ENCODE measurements around the gene TBX1.
A peak's percentile ranks its signal among the peaks of the same experiment; 100 is the strongest.

The TBX1 gene

DNA sequence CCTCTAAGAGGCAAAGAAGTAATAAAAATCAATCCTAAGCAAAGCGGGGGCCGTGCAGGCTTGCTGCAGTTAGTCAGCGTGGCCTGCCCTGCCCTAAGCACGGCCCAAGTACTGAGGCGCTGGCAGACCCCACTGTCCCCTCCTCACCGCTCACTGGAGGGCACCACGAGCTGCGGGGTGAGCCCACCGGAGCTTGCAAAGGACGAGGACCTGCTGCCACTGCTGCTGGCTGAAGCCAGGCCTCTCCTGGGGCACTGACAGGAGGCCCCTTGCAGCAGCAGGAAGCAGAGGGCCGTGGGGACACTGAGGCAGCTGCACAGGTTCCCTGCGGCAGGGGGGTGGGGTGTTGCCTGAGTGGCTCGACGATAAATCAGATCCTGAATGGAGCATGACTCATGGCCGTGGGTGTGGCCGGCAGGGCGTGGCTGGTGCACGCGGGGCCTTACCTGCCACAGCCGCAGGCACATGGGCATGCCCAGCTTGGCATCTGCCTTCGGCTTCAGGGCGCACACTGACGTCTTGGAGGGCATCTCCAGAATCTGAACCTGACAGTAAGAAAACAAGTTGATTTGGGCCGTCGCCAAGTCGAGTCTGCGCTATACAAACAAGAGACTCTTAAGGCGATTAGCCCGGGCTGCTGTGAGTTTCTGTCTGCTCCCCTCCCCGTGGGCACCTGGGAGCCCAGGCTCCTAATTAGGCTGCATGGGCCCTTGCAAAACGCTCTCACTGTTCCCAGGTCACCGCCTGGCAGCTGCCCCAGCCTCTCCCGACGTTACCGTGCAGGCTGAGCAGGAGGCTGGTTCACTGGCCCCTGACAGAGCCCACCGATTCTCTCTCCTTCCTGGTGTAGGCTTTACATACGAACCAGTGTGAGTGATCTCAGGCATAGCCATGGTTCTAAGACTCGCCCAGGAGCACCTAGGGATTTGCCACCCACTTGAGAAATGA lies 45.9 kb downstream of the TBX1 start:
- DNase-seq, result no peak
- H3K4me1 Mint-ChIP-seq, result peaks cover 4% of the 10 kb centered on the region
- H3K9me3 Mint-ChIP-seq, result no peaks in the 10 kb centered on the region
- no peak overlapping the region for H3K27ac Mint-ChIP-seq
- no peak overlapping the region for H3K4me3 Mint-ChIP-seq
- no peaks in the 10 kb centered on the region for H3K27me3 Mint-ChIP-seq
- no peak for ATAC-seq
- H3K36me3 Mint-ChIP-seq (ENCODE audit: low read depth), result no peaks in the 10 kb centered on the region

DNA sequence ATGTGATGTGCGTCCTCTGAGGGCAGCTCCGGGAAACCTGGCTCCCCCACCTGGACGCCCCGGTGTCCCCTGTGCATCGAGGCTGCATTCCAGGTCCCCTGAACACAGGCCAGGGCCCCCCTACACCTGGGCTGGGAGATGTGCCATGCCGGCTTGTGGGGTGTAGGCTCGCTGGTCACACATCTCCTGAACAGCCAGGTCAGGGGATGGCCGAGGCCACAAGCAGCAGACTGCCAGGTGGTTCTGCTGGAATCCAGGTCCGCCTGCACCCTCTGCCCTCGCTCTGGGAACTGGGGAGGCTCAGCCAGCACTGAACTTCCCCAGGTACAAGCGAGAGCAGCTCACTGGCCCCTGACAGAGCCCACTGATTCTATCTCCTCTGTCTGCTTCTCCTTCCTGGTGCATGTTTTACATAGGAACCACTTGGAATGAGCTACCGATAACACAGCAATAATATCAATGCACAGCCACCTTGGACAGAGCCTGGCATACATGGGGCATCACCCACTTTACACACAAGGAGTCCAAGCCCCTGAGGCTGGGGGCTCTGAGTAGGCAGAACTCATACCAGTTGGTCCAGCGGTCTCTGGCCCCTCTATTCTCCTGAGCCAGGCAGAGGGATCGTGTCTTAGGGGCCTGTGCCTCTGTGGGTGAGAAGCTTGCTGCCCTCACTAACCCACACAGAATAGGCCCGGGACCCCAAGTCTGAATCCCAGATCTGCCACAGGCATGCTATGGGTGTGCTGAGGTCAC lies 46.8 kb downstream of the TBX1 start:
- no peak overlapping the region for H3K27ac Mint-ChIP-seq
- ATAC-seq (no peak), DNase-seq (no peak)
- H3K4me1 Mint-ChIP-seq, result peaks cover 4% of the 10 kb centered on the region
- H3K4me3 Mint-ChIP-seq, result no peak overlapping the region
- H3K36me3 Mint-ChIP-seq (ENCODE audit: low read depth), result no peaks in the 10 kb centered on the region
- no peaks in the 10 kb centered on the region for H3K27me3 Mint-ChIP-seq
- H3K9me3 Mint-ChIP-seq, result no peaks in the 10 kb centered on the region

DNA sequence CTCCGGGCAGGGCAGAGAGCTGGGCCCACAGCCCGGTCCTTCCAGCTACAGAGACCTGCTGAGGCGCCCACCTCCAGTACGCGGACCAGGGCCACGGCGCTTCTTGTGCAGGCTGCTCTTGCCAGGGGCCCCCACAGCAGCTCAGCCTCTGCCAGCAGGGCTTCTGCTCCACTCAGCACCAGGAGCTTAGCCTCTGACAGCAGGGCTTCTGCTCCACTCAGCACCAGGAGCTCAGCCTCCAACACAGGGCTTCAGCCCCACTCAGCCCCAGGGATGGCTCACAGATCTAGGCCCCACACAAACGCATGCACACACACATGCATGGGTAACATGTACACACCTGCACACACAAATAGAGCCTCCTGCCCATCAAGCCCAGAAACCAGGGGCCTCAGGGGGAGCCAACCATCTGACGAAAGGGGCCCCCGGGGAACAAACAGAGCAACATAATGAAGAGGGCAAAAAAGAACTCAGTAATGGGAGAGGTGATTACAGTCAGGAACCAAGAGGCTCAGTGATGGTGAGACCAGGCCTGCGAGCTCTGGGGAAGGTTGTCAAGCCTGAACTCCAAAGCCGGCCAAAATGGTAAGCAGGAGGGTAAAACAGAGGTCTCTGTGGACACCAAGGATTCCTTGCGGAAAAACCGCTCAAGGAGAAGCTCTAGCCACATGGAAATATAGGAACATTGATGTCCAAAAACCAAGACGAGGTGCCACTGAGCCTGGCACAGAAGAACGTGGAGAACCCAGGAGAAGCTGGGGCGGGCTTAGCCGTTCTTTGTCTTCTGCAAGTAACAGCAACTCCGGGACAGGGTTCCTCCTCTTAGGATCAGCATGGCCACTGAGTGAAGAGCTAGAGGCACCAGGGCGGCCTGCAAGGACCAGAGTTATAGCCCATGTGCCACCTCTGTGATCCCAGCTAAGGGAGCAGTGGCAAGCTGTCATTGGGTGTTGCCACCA lies 47.6 kb downstream of the TBX1 start:
- H3K36me3 Mint-ChIP-seq (ENCODE audit: low read depth), result no peaks in the 10 kb centered on the region

DNA sequence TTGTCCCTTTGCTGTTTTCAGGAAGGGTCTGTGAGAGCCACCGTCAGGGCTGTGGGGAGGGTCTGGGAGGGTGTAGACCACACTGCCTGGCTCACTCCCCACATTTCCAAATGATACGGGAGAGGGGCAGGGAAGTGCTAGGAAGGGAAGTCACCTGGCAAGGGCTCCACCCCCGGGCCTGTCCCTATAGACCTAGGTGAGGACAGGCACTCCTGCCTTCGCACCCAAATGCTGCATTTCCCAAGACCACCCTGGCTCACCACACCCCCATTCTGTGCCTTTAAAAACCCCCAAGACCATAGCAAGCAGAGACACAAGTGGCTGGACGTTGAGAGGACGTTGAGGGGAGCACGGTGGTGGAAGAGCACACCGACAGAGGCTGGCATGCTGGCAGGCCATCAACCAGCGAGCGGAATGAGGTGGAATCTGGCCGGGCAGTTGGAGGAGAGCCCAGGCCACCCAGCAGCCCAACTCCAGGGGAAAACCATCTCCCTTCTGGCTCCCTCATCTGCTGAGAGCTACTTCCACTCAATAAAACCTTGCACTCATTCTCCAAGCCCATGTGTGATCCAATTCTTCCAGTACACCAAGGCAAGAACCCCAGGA lies 48.4 kb downstream of the TBX1 start:
- no peak overlapping the region for H3K27ac Mint-ChIP-seq
- DNase-seq (no peak), ATAC-seq (no peak)
- no peaks in the 10 kb centered on the region for H3K36me3 Mint-ChIP-seq (ENCODE audit: low read depth)
- H3K9me3 Mint-ChIP-seq, result no peaks in the 10 kb centered on the region
- peaks cover 4% of the 10 kb centered on the region for H3K4me1 Mint-ChIP-seq
- no peaks in the 10 kb centered on the region for H3K27me3 Mint-ChIP-seq
- H3K4me3 Mint-ChIP-seq, result no peak overlapping the region

More for the DNA sequence above, 47.6 kb downstream of the TBX1 start:
- Mint-ChIP-seq H3K27me3 (no peaks in the 10 kb centered on the region), H3K4me1 (peaks cover 4% of the 10 kb centered on the region), H3K4me3 (no peak overlapping the region), H3K9me3 (no peaks in the 10 kb centered on the region), H3K27ac (no peak overlapping the region)
- ATAC-seq (no peak), DNase-seq (no peak)

DNA sequence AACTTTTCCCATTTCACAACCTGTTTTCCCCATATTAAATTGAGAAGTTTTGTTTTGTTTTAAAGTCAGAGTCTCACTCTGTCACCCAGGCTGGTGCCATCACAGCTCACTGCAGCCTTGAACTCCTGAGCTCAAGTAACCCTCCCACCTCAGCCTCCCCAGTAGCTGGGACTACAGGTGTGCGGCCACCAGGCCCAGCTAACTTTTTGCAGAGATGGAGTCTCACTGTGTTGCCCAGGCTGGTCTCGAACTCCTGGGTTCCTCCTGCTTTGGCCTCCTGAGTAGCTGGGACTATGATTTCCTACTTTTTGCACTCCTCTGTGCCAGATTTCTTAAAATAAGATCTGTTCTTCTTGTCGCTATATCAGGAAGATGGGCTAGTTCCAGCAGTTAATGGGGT lies 49.2 kb downstream of the TBX1 start:
- no peaks in the 10 kb centered on the region for H3K27me3 Mint-ChIP-seq
- peaks cover 4% of the 10 kb centered on the region for H3K4me1 Mint-ChIP-seq
- no peak for DNase-seq
- H3K4me3 Mint-ChIP-seq, result no peak overlapping the region
- no peaks in the 10 kb centered on the region for H3K36me3 Mint-ChIP-seq (ENCODE audit: low read depth)
- no peak overlapping the region for H3K27ac Mint-ChIP-seq
- ATAC-seq, result no peak
- no peaks in the 10 kb centered on the region for H3K9me3 Mint-ChIP-seq

DNA sequence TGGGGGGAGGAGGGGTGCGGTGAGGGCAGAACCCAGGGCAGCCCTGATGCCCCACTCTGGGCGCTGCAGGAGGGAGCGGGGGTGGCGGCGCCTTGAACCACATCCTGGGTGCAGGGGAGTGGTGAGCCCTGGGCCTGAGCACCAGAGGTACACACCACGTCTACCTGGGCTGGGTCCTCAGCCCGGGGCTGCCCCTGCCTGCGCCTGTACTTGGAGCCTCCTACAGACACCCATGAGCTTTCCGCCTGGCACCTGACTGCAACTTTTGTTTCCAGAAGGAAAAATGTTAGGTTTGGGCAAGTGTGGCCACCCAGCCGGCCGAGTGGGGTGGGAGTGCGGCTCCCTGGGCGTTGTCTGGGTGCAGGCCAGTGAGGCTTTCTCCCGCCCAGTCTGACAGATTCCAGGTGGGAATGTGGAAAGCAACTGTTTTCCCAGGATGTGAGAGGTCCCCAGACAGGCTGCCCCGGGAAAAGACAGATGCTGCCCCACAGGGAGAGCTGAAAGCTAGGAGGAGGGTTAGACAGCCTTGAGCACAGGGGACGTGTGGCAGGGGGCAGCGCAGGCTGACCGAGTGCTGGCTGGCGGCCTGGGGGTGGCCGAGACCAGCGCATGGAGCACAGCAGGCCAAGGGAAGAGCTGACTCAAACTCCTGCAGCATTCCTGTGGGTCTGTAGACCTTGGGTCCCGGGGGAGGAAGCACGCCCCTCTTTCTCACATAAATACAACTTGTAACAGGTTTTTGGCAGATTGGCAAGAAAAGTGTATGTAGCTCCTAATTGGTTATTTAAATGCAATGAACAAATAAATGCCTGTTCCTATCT lies 50.0 kb downstream of the TBX1 start:
- H3K27ac Mint-ChIP-seq, result no peak overlapping the region
- H3K36me3 Mint-ChIP-seq (ENCODE audit: low read depth), result no peaks in the 10 kb centered on the region
- no peak for DNase-seq
- H3K27me3 Mint-ChIP-seq, result no peaks in the 10 kb centered on the region
- peak; percentile 43 for ATAC-seq
- H3K9me3 Mint-ChIP-seq, result no peaks in the 10 kb centered on the region
- H3K4me1 Mint-ChIP-seq, result peaks cover 4% of the 10 kb centered on the region
- no peak overlapping the region for H3K4me3 Mint-ChIP-seq

DNA sequence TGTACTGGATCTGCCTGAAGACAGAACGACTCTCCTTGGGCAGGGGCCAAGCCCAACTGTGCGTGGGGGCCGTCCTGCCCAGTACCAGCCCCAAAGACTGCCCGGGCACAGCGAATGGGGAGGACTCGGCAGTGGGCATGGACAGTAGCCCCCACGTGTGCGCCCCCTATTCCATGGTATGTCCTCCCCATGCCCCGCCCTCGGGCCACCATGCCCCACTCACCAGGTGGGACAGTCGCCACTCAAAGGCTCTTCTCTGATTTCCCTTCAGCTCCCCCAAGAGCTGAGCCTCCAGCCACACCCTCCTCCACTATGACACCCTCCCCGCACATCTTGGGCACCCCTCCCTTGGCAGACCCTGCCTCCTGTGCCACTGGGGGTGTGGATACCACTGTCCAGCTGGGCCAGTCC lies 50.6 kb downstream of the TBX1 start:
- no peaks in the 10 kb centered on the region for H3K36me3 Mint-ChIP-seq (ENCODE audit: low read depth)
- H3K4me3 Mint-ChIP-seq, result no peak overlapping the region
- DNase-seq (no peak), ATAC-seq (no peak)
- H3K9me3 Mint-ChIP-seq, result no peaks in the 10 kb centered on the region
- H3K27me3 Mint-ChIP-seq, result no peaks in the 10 kb centered on the region
- H3K4me1 Mint-ChIP-seq, result peaks cover 4% of the 10 kb centered on the region
- no peak overlapping the region for H3K27ac Mint-ChIP-seq

DNA sequence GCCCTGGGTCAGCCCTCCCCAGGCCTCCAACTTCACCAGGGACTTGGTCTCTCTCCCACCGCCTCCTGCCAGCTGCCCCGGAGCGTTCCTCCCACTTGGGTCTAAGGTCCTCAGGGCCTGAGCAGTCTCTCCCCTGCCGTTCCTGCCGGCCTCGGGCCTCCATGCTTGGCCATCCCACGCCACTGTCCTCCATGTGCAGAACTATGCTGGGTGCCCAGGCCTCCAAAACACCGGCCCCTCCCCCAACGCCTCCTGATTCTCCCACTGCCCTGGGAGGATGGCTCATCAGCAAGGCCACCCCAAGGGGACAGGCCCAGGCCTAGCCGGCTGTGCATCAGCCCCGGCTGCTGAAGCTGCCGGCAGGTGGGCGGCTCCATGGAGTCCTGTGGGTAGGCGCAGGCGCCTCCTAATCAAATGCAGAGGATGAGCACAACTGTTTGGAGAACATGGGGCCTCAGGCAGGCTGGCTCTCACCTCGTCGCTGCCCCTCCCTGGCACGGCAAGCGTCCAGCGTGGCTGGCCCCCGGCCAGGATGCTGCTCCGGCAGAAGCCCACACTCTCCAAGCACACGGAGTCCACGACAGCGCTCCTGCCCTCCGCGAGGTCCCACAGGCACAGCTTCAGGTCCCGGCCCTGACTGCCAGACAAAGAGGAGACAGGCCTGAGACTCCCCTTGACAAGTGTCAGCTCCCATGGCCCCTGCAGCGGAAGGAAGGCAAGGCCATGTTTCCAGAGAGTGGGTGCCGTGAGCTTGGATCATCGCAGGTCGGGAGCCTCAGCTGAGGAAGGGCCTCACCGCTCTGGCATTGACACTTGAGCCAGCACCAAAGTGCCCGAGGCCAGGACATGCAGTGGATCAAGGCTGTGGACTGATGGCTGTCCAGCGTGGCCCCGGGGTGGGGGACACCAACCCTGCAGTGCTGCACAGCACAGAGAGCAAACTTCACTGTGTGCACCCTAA lies 51.5 kb downstream of the TBX1 start:
- H3K36me3 Mint-ChIP-seq (ENCODE audit: low read depth), result no peaks in the 10 kb centered on the region
- ATAC-seq, result no peak
- H3K4me1 Mint-ChIP-seq, result peaks cover 4% of the 10 kb centered on the region
- H3K27ac Mint-ChIP-seq, result no peak overlapping the region
- no peaks in the 10 kb centered on the region for H3K27me3 Mint-ChIP-seq
- no peaks in the 10 kb centered on the region for H3K9me3 Mint-ChIP-seq
- no peak overlapping the region for H3K4me3 Mint-ChIP-seq
- no peak for DNase-seq

DNA sequence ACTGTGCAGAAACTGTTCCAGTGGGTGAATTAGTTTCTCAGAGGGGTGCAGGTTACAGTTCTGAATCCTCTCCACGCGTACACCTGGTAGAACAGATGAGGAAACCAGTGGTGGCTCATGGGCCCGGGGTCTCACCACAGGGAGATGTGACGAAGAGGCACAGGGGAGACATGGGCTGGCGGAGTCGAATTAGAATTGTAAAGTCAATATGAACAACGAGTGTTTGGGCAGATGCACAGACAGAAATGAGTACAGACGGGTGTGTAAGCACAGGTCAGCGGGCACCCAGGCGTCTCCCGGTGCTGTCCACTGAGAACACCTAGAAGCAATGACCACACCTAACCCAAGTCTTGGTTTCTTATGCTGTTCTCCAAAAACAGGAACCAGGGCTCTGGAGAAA lies 52.3 kb downstream of the TBX1 start:
- no peak overlapping the region for H3K27ac Mint-ChIP-seq
- H3K27me3 Mint-ChIP-seq, result no peaks in the 10 kb centered on the region
- no peak overlapping the region for H3K4me3 Mint-ChIP-seq
- no peaks in the 10 kb centered on the region for H3K36me3 Mint-ChIP-seq (ENCODE audit: low read depth)
- DNase-seq, result no peak
- ATAC-seq, result no peak
- peaks cover 4% of the 10 kb centered on the region for H3K4me1 Mint-ChIP-seq
- no peaks in the 10 kb centered on the region for H3K9me3 Mint-ChIP-seq

DNA sequence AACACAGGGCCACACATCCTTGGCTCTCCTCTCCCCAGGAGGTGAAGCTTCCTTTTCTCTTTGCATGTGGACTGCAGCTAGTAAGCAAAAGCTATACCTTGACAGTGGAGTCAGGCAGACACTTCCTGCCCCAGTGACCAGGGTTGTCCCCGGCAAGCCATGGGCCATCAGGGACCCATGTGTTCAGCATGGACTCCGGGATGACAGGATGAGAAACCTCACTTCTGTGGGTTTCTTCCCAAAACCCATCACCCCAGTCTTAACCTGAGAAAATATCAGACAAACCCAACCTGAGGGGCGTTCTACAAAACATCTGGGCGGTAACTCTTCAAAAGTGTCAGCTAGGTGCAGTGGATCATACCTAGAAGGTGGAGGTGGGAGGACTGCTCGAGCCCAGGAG lies 53.9 kb downstream of the TBX1 start:
- Mint-ChIP-seq H3K36me3 (ENCODE audit: low read depth) (no peaks in the 10 kb centered on the region), H3K27me3 (no peaks in the 10 kb centered on the region), H3K27ac (no peak overlapping the region), H3K4me1 (peaks cover 4% of the 10 kb centered on the region), H3K4me3 (no peak overlapping the region), H3K9me3 (no peaks in the 10 kb centered on the region)
- ATAC-seq (no peak), DNase-seq (no peak)

DNA sequence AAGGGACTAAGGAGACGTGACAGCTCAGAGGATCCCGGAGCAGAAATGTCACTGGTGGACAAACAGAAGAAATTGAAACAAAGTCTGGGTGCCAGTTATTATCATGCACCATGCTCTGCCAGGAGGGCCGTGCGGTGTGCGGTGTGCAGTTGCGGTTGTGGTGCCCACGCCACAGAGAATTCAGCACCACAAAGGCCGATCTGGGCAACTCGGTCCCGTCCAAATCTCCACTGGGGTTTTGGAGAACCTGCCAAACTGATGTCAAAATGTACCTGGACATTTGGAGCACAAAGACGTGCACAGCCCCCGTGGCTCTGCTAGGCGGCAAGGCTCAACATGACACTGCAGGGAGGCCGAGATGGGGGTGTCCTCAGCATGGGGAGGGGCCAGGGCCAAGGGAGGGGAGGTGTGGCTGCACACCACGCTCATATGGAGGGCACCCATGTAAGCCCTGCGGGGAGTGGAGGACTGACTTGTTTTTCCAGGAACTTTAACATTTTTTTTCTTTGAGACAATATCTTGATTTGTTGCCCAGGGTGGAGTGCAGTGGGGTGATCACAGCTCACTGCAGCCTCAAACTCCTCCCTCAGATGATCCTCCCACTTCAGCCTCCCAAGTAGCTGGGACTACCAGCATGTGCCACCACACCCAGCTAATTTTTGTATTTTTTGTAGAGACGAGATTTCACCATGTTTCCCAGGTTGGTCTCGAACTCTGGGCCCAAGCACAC lies 54.7 kb downstream of the TBX1 start:
- DNase-seq, result no peak
- Mint-ChIP-seq H3K9me3 (no peaks in the 10 kb centered on the region), H3K36me3 (ENCODE audit: low read depth) (no peaks in the 10 kb centered on the region), H3K4me1 (peaks cover 4% of the 10 kb centered on the region), H3K4me3 (no peak overlapping the region), H3K27ac (no peak overlapping the region), H3K27me3 (no peaks in the 10 kb centered on the region)
- ATAC-seq, result no peak

DNA sequence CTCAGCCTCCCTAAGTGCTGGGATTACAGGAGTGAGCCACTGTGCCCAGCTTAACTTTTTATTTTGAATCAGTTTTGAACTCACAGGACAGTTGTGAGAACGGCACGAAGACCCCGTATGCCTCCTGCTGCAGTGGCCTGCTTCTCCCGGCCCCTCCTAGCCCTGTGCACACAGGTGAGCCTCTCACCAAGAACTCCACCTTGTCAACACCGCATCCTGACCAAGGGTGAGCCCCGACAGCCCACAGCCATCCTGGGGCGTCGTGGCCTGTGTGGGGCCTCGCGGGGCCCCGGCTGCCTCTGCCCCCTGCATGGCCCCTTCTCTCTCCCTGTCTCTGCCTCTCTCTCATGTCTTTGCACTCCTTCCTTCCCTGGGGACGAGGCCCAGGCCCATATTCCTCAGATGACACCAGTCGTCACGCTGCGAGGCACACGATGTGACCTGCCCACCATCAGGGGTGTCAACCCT lies 55.3 kb downstream of the TBX1 start:
- Mint-ChIP-seq H3K36me3 (ENCODE audit: low read depth) (no peaks in the 10 kb centered on the region), H3K9me3 (no peaks in the 10 kb centered on the region), H3K4me1 (no peaks in the 10 kb centered on the region), H3K4me3 (no peak overlapping the region), H3K27ac (no peak overlapping the region), H3K27me3 (no peaks in the 10 kb centered on the region)
- DNase-seq (no peak), ATAC-seq (no peak)

All from activated naive CD8-positive, alpha-beta T cell treated with anti-CD3 and anti-CD28 coated beads, Interleukin-2, amount 50 U/mL, for 24 hours (primary cell).